ENCODE data around the gene CNOT4. TPM values are rescaled to one million over a fixed set of nuclear protein-coding genes. Genes with fewer than 3 reads are reported as not detected.

Gene CNOT4
- total RNA-seq, 4 donors from 2014 or later, result 19.2 to 33.4 (median 21.6) TPM

DNA sequence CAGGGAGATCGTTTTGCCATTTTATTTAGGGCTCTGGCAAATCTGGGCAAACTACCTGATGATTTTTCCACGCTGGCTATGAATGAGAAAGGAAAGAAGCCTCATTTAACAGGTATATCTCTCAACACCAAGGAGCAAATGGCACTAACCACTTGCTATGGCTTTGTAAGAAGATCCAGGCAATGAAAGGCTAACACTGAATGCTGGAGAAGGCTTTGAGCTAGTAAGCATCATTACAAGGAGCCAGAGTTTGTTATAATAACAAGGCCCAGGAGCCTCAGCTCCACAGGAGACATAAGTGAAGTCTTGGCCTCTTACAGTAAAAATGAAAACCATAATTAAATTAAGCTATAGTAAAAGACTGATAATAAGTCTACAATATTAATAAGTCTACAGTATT, 123.1 kb downstream of the CNOT4 start:
- TF ChIP-seq, protein P1, sequence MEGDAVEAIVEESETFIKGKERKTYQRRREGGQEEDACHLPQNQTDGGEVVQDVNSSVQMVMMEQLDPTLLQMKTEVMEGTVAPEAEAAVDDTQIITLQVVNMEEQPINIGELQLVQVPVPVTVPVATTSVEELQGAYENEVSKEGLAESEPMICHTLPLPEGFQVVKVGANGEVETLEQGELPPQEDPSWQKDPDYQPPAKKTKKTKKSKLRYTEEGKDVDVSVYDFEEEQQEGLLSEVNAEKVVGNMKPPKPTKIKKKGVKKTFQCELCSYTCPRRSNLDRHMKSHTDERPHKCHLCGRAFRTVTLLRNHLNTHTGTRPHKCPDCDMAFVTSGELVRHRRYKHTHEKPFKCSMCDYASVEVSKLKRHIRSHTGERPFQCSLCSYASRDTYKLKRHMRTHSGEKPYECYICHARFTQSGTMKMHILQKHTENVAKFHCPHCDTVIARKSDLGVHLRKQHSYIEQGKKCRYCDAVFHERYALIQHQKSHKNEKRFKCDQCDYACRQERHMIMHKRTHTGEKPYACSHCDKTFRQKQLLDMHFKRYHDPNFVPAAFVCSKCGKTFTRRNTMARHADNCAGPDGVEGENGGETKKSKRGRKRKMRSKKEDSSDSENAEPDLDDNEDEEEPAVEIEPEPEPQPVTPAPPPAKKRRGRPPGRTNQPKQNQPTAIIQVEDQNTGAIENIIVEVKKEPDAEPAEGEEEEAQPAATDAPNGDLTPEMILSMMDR (IDR thresholded peaks at IDR 0.05; ENCODE audit: low read depth), result no peak

DNA sequence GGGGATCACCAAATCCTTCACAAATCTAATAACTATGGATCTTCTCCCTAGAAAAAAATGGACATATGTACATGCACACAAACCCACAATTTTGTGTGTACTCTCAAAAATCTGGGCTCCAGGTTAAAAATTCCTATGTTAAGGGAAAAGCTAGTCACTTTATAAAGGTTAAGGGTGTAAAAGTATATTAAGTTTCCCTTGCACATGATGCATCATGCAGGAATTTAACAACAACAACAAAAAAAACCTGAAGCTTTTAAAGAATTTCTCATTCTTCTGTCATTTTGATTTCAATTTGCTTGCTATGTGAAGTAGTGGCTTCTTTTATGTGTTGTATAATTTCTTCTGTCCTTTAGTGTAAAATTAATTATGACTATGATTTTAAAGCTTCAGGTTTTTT, 123.7 kb downstream of the CNOT4 start:
- TF ChIP-seq, protein P1 (IDR thresholded peaks at IDR 0.05; ENCODE audit: low read depth), result no peak

DNA sequence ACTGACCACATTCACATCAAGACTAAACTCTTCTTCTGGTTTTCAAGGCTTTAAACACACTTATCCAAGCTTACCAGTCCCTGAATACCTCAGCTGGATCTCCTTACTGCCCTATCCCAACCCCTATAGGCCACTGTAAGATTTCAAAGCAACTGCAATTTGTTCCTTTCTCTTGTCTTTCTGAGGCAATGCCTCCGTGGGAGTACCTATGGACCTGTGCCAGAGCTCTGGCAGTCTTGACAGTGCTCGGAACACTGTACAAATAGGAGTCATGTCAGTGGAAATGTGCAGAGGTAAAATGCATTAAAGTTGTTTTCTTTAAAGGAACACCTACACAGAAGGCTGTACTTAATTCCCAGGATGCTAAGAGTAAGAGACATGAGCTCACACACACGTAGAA, 124.7 kb downstream of the CNOT4 start:
- TF ChIP-seq, protein P1 (IDR thresholded peaks at IDR 0.05; ENCODE audit: low read depth), result no peak

DNA sequence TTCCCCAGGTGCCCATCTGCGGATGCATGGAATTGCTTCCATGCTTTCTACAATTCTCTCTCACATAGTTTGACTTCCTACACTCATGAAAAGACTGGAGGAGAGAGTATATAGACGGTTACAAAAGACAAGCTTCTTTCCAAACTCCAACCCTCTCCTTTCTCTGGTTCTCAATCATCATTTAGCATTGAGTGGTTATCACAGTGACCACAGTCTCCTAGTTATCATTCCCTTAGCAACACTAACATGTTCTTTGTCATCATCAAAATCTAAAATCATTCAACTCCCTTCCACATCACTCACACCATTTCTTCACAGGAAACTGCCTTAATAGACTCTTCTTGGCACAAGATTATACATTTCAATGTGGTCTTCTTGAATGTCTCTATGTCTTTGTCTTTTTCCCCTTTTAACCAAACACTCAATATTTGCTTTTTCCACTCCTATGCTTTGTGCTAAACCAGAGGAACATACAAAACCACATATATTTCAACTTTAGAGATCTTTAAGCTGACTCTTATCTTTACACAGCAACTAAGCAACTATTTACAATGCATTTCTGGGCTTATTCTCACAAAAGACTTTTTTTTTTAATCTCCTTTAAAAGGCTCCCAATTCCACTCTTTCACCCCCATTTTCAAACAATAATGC, 126.3 kb downstream of the CNOT4 start:
- TF ChIP-seq, protein P1 (IDR thresholded peaks at IDR 0.05; ENCODE audit: low read depth), result no peak

DNA sequence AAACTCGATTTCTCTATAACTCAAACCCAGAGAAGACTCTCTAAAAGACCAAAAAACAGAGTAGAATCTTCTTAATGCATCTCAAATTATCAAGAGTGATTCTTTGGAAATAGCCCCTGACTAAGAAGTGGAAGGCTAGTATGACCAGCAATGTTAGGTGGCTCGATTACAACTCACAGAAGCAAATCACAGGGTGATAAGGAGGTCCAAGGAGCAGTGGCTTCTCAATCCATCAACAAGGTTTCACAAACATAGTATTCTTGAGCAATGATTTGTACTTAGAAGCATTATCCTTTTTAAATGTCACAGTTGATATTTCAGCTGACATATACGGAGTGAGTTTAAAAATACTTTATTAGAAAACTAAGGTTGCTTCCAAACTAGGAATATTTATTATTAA, 127.7 kb downstream of the CNOT4 start:
- TF ChIP-seq, protein P1 (IDR thresholded peaks at IDR 0.05; ENCODE audit: low read depth), result no peak

DNA sequence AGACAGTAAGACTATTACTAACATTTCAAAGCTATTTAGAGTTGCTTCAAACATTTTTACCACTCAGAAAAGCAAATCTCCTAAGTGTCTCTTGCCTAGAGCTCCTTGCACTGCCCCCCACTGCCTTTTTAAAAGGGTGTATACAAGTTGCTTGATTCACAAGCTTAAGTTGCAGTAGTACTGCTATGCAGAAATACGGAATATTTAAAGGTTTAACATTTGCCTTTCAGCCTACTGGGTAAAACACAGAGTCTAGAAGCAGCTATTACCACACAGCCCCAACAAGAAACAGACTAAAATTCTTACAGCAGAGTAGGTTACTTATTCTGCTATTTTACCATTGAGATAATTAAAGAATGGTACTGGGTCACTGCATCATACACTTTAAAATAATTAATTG, 128.5 kb downstream of the CNOT4 start:
- TF ChIP-seq, protein P1 (IDR thresholded peaks at IDR 0.05; ENCODE audit: low read depth), result no peak

DNA sequence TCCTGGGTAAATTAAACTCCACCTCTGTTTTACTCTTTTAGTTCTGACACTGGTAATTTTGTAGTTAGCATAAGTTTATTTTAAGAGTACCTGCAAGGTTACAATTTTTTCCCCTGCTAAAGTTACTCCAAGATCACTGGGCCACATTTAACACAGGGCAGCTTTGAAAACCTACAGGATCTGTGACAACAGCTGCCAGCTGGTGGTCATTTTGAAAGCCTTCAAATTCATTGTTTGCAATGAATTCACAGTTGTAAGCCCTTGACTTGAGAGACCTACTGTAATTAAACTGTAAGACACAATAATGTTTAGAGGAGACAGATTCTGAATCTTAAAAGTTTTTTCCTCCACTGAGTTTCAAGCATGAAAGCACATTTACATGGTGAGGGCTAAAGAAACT, 129.6 kb downstream of the CNOT4 start:
- TF ChIP-seq, protein P1 (IDR thresholded peaks at IDR 0.05; ENCODE audit: low read depth), result no peak

All from subcutaneous adipose tissue (tissue), 4 donors.